ENCODE results near the gene C1orf232.
A peak's percentile ranks its signal among the peaks of the same experiment; 100 is the strongest.

The C1orf232 gene

DNA sequence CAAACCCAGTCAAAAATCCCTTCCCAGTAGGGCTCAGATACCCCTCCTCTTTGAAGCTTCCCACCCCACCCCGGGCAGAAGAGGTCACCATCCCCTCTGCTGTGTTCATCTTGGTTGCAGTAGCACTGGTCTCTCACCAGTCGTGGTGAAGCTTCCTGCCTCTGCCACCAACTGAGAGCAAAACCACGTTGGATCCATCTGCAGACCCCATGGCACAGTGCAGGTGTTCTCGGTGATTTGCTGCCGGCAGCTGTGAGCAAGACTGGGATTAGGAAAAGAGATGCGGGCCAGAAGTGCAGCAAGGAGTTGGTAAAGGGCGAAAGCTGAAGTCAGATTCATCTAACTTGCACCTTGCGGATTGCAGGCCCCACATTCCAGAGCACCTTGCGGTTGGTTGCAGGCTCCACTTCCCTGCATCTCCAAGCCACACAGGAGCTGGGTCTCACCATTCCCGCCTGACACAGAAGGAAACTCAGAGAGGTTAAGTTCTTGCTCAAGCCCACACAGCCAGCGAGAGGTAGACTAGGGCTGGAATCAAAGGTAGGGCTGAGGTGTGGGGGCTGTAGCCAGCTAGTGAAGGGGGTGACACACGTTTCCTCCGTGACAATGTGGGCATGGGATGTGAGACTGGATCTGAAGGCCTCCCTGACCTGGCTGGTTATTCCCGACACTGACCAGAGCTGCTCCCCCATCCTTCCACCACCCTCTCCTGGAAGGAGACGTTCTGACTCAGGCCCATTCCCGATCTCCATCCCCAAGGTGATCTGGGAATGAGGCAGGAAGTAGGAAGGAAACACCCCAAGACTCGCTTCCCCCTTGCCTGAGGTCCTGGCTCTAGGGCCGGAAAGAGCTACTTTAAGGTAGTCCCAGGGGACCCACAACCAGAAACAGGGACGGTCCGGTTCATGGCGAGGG lies 13.1 kb downstream of the C1orf232 start:
- DNase-seq: no peak

DNA sequence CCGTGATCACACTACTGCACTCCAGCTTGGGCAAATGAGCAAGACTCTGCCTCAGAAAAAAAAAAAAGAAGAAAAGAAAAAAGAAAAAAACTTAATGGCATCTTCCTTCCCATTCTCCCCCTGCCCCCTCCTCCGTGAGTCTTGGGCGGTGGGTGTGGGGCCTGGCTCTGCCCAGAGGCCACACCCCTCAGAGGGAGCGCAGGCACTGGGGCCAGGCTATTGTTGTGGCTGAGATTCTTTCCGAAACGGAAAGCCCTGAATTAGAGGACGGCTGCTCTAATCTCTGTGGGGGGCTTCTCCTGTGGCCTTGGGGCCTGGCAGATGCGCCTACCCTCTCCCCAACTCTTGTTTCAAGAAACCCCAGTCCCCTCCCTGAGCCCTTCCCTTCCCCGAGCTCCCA lies 14.0 kb downstream of the C1orf232 start:
- DNase-seq: no peak

DNA sequence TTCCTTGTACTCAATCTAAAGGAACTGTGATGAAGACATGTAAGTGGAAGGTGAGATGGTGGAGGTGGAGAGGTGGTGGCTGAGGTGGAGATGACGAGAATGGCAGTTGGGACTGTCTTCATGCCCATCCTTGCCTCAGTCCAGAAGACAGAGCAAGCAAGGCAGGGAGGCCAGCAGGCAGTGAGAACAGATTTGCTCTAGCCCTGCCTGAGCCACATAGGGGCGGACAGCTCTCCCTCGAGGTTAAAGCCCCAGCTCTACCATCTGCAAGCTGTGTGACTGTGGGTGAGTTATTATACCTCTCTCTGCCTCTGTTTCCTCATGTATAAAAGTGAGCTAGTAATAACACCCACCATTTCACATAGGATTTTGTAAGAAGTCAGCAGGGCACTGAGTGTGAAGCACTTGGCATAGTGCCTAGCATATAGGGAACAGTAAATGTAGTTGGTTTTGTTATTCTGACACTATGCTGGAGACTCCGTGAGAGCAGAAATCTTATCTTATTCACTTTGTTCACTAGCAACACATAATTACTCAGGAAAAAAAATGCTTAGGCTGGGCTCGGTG lies 14.7 kb downstream of the C1orf232 start:
- no peak for DNase-seq

DNA sequence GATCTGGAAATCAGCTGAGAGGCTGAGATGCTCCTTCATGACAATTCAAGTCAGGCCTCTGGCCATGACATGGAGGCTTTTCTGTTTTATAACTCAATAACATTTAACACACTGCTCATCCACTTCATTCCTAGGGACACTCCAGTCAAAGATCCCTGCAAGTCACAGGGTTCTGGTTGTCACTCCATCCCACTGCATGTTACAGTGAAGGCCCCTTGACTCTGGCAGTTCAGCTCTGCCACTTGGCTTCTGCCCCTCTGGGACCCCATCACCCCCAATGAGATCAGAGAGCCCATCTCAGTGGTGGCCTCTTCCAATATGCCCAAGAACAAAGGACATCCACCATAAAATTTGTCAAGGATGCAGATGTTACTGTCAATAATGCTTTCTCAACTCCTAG lies 19.9 kb downstream of the C1orf232 start:
- DNase-seq: no peak

DNA sequence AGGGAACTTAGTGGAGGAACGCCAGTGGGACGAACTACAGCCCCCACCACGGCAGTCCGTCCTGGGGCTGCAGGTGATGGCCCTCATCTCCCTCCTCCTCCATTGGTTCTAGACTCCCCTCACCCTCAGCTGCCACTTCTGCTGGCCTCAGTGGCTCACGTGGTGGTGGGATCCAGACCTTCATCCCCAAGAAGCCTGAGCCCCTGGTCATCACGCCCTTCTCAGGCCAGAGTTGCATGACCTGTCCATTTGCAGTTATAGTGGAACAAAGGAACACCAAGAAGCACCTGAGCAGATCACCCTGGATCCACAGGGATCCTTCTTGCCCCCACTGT lies 22.8 kb downstream of the C1orf232 start:
- no peak for DNase-seq

DNA sequence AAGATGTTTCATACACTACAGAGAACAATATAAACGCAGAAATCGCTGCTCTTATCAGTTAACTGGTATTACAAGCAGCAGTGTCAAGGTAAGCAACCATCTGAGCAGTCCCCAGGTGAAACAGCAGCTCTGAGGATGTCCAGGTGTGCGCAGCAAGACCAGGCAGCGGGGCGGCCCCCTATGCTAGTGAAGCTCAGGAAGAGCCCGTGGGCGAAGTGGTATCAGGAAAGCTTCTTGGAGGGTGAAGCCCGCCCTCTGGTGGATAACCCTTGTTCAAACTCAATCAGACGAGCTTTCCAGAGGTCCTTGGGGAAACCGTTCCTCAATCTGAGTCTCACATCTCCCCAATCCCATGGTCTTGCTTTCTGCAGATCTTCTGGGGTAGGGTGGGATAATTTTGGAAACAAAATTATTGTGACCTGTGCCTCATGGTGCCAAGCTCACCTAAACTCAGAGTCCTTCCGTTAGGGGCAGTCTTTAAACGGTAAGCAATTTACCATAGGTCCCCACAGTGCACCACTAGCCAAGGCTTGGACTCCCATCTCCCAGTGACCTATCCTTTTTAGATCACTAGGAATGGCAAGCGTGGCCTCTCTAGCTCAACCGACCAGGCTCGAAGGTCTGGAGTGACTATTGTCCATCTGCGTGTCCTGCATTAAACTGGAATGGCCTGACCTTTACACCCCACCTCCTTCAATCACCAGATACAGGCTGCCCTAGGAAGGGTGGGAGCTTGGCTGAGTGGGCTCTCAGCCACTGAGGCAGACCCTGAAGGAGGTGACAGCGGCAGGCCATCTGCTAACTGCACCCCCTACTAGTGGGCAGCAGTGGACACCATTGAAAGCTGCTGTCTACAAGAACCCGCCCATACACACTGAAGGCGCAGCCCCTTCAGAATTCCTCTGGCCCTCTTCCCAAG lies 23.5 kb downstream of the C1orf232 start:
- peak; percentile 66 for DNase-seq

DNA sequence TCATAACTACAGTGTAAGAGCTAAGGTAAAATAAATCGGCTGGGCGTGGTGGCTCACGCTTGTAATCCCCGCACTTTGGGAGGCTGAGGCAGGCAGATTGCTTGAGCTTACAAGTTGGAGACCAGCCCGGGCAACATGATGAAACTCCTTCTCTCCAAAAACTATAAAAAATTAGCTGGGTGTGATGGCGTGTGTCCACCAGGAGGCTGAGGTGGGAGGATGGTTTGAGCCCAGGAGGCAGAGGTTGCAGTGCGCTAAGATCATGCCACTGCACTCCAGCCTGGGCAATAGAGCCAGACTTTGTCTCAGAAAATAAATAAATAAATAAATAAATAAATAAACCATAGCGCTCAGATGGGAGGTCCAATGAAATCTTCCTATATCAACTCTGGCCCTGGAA lies 26.6 kb downstream of the C1orf232 start:
- DNase-seq: no peak

DNA sequence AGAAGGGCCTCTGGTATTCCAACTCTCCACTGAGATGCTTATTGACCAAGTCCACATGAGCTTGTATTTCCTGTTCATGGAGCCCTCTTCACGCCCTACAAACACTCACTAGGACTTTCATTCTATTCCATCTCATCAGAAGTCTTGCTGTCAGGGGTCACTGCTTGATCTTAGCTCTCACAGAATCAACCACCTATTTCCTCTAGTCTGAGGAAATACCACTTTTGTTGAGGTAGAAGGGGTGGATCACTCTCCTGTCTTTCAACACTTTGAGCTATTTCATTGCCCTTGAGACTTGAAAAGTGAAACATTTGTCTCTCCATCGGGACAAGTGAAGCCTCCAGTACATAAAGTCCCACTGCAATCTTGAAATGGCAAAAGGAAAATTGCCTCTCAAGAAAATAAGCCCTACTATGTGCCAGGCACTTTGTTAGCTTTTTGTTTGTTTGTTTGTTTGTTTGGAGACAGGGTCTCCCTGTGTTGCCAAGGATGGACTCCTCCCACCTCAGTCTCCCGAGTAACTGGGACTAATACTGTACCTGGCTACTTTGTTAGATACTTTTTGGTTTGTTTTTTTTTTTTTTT lies 29.7 kb downstream of the C1orf232 start:
- DNase-seq: peak; percentile 21

DNA sequence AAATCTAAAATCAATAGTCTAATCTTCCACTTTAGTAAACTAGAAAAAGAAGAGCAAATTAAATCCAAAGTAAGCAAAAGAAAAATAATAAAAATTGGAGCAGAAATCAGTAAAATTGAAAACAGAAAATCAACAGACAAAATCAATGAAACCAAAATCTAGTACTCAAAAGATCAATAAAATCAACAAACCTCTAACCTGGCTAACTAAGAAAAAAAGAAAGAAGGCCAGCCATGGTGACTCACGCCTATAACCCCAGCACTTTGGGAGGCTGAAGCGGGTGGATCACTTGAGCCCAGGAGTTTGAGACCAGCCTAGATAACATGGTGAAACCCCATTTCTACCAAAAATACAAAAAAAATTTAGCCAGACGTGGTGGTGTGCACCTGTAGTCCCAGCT lies 34.3 kb downstream of the C1orf232 start:
- no peak for DNase-seq

DNA sequence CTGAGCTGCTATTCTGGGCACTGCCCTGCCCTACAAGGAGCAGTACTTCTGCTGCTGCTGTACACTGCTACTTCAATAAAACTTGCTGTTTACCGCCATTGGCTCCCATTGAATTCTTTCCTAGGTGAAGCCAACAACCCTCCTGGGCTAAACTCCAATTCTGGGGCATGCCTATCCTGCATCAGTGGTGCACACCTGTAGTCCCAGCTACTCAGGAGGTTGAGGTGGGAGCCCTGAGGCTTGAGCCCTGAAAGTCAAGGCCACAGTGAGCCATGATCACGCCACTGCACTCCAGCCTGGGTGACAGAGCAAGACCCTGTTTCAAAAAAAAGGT lies 36.0 kb downstream of the C1orf232 start:
- no peak for DNase-seq

DNA sequence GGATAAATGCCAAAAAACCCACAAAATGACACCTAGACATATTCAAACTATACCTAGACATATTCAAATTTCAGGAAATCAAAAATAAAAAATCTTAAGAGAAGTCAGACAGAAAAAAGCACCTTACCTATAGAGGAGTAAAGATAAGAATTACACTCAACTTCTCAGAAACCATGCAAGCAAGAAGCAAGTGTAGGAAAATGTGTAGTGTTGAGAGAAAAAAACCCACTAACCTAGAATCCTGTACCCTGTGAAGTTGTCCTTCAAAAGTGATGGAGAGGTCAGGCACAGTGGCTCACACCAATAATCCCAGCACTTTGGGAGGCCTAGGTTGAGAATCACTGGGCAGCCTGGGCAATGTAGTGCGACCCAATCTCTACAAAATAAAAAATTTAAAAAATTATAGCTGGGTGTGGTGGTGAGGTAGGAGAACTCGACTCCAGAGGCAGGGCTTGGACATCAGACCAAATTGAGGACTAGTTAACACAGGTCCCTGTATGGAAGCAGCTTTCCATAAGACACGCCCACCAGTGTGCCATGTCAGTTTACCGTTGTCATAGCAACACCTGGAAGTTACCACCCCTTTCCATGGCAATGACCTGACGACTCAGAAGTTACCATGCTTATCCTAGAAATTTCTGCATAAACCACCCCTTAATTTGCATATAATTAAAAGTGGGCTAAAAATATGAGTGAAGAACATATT lies 36.5 kb downstream of the C1orf232 start:
- no peak for DNase-seq

DNA sequence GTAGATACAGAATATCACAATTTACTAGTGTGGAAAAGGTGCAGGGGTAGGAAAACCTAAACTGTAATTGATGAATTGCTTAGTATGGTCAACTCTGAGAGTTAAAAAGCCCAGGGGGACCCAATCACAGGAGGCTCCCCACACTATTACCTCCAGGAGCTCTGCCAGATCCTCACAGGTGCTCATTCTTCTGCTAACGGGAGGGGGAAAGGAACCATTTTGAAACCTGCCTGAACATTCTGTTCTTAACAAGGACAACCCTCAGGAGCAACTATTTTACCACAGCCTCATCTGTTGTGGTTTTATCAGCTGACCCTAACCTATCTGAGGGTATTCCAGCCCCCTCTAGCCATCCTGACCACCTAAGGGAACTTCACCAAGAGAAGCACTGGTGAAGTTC lies 38.1 kb downstream of the C1orf232 start:
- DNase-seq: no peak

DNA sequence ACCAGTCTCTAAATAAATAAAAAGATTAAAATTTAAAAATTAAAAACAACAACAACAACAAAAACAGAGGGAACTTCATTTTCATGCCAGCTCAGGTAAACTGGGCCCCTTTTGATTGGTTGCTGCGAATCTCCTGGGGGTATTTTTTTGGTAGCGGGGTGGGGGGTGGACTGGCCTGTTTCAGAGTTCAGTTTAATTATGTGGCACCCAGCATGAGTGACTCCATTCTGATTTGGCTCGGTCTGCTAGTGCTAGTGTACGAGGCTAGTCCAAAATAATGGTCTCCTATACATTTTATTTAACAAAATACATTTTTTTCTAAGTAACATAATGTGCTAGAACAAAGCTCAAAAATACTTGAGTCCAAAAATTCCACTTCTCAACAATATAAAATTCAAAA lies 39.0 kb downstream of the C1orf232 start:
- DNase-seq: no peak

DNA sequence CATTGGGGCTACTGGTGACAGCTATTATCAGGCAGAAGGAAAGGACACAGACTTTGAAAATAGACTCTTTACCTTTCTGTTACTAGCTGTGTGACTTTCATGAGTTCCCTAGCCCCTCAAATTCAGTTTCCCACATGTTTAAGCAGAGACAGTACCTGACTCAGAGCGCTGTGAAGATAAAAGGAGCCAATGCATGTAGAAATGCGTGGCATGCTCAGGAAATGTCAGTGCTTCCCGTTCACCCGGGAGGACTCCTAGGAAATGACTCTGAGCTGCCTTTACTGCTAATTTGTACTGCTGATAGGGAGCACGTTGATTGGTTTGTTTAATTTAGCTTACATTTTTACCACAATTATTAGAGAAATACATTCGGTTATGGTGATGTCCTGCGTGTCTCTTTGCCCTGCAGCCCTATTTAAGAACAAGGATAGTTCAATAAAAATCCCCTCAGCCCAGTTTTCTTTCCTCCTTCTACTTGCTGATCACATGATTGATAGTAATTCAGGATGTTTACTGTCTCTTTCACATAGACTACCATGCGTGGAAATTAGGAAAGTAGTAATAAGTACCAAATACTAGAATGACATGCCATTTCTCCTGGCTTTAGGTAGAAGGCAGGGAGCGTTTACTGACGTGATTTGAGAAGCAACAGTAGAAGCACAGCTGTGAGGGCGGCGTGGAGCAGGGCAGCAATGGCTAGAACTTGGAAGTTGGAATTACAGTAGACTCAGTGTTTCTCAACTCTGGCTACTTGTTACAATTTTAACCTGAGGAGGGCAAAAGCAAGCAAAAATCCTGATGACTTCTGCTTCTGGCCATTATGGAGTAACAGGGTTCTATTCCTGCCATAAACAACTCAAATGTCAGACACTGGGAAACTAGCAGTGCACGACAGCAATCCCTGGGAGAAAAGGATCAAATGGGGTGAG lies 41.3 kb downstream of the C1orf232 start:
- DNase-seq: no peak

DNA sequence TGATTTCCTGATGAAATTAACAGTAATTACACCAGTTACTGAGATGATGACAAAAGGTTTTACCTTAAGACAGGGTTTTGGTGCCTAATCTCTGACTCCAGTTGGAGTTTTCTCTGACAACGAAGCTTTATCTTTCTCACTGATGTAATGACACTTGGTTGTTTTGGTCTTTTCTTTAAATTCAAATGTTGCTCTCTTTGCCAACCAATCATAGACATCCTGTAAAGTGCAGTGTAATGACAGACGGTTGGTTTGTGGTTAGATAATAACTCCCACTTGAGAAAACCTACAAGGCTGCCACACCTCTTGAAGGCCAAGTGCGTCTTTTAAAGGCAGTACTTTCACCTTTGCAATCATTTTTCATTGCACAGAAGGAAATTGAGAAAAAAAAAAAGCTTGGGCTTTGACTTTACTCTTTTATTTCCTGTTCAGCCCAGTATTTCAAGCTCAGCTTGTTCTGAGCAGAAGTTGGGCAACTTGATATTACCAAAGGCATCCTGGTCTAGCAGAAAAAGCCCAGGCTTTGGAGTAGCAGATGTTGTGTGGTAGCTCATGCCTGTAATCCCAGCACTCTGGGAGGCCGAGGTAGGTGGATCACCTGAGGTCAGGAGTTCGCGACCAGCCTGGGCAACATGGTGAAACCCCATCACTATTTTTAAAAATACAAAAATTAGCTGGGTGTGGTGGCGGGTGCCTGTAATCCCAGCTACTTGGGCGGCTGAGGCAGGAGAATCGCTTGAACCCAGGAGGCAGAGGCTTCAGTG lies 42.3 kb downstream of the C1orf232 start:
- peak; percentile 66 for DNase-seq

DNA sequence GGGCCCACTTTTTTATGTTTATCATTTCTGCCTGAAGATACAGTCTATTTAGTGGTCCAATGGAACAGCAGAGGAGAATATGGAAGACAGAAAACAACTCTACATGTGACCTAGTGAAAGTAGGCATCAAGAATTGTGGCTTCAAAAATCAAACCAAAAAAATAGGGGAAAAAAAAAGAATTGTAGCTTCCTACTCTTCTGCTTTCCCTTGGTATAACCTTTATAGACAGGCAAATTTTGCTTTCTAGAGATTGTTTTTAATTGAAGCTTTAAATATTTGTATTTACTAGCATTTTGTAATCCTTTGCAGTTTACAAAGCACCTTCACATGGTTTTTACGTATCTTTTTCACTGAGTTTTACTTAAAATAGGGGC lies 42.8 kb downstream of the C1orf232 start:
- no peak for DNase-seq

DNA sequence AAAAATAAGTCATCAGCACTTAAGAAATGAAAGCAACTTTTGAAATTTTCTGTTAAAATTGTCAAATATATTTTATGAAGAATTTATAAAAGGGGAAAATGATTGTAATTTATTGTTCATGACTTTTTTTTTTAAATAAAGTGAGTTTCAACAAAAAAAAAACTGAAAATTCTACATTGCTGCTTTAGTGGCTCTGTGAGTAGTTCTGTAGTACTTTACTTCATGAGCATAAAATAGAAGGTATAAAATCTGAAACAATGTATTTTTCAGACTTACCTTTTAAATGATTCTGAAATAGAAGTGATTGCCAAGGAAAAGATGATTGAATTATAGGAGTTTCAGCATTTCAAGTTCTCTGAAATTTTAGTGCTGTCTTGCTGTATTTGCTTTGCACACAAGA lies 43.4 kb downstream of the C1orf232 start:
- no peak for DNase-seq

DNA sequence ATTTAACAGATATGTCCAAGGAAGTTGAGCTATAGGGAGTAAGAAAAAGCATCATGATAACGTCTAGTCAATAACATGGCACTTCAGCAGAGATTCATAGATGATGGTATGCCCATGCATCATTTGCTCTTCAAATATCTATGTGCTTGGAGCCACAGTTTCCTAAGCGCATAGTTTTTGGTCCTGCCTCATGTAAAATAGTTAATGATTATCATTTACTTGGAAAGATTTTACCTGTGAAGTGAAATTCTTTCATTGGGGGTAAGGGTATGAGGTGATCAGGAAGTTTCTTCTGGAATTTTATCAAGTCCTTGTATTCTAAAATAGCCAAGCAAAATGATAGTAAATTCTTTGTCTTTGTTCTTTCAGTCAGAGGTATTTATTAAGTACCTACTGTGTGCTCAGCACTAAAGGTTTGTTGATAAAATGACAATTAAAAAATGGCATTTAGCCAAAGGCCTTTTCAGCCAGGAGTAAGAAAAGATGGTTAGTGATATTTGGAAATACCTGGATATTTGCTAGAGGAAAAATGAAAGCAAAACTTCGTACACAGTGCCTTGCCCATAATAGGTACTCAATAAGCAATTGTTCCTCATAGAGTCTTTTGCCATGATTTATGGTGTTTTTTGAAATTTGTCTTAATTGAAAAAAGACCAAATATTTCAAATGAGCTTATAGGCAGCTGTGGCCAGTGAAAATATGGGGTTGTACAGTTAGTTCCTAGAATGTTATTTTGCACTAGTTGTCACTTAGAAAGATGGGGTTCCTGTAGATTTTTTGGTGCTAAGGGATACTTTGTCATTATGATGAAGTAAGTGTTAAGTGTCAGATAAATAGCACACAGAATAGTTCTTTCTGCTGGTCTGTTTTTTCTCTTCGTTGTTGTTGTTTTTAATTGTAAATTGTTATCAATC lies 44.1 kb downstream of the C1orf232 start:
- no peak for DNase-seq
